Calu3 (cell line): ENCODE measurements around the gene UNC5C. TPM values are rescaled to one million over a fixed set of nuclear protein-coding genes. Genes with fewer than 3 reads are reported as not detected.

ENCODE experiments used
- BruUV-seq: library from RNA; stranded (reverse); fragments of 400-500 nt; replicated peaks from 2 replicates; lab custom pipeline; 2021; lab: Mats Ljungman, UMichigan
- CTCF ChIA-PET: fragments of 300-600 bp; sonication (Branson Sonifier 250); formaldehyde crosslinking; loops from one replicate; lab custom pipeline; 2022; ENCODE audit warnings: antibody characterized with exemption; lab: Charles Lee
- DNase-seq: peaks from one replicate; pipeline ENCODE4 v3.0.0; 2022
- H3K27ac Mint-ChIP-seq: one replicate; pipeline ENCODE4 v1.8.0; 2022; ENCODE audit warnings: mixed read lengths; ENCODE audit not compliant: unreplicated experiment
- H3K27me3 Mint-ChIP-seq: one replicate; pipeline ENCODE4 v1.8.0; 2022; ENCODE audit warnings: mixed read lengths; ENCODE audit not compliant: unreplicated experiment
- H3K36me3 Mint-ChIP-seq: one replicate; pipeline ENCODE4 v1.8.0; 2022; ENCODE audit warnings: mild to moderate bottlenecking, moderate library complexity, mixed read lengths; ENCODE audit not compliant: insufficient read depth, unreplicated experiment
- H3K4me1 Mint-ChIP-seq: one replicate; pipeline ENCODE4 v1.8.0; 2022; ENCODE audit warnings: mild to moderate bottlenecking, low read depth, mixed read lengths; ENCODE audit not compliant: unreplicated experiment
- H3K4me3 Mint-ChIP-seq: one replicate; pipeline ENCODE4 v1.8.0; 2022; ENCODE audit warnings: mild to moderate bottlenecking, low read depth, moderate library complexity, mixed read lengths; ENCODE audit not compliant: unreplicated experiment
- H3K9me3 Mint-ChIP-seq: one replicate; pipeline ENCODE4 v1.8.0; 2022; ENCODE audit warnings: low read depth, mixed read lengths; ENCODE audit not compliant: unreplicated experiment
- intact Hi-C: fragments of 100-400 bp; cut with micrococcal nuclease; formaldehyde crosslinking; loops from one replicate; pipeline ENCODE4 v1.10.0; 2022; ENCODE audit not compliant: unreplicated experiment
- total RNA-seq: library from RNA; stranded (reverse); gene quantifications from 2 replicates; pipeline ENCODE4 v1.2.3, GENCODE V29; 2022
- TF ChIP-seq, protein P1 (sequence below): fragments of 200-600 bp; IDR thresholded peaks from one replicate; pipeline ENCODE4 v1.8.0; 2022; ENCODE audit warnings: antibody characterized with exemption; ENCODE audit not compliant: unreplicated experiment

The UNC5C gene
- total RNA-seq, 1 experiment from 2014 or later = not detected

DNA sequence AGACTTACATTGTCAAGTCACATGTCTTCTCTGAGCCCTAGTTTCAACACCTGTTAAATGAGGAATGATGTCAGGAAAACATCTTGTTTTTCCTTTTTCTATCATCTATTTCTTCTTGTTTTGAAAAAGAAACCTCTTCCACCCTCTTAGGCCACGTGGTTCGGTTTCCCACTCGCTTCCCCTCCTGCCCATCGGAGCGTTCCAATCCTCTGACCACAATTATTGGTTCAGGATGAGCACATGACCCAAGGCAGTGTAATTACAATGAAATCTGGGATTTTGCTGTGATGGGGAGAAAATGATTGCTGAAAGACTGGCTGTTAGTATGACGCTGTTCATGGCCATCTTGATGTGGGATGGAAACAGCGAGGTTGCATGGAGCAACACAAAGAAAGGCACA lies 186.7 kb downstream of the UNC5C start:
- Mint-ChIP-seq H3K36me3 (no peaks in the 10 kb centered on the region), H3K4me1 (peaks cover 11% of the 10 kb centered on the region), H3K27ac (no peak overlapping the region), H3K27me3 (no peaks in the 10 kb centered on the region), H3K4me3 (no peak overlapping the region), H3K9me3 (no peaks in the 10 kb centered on the region)
- intact Hi-C loops = no loop called here
- DNase-seq = no peak
- BruUV-seq = no TSS peak
- TF ChIP-seq, protein P1, sequence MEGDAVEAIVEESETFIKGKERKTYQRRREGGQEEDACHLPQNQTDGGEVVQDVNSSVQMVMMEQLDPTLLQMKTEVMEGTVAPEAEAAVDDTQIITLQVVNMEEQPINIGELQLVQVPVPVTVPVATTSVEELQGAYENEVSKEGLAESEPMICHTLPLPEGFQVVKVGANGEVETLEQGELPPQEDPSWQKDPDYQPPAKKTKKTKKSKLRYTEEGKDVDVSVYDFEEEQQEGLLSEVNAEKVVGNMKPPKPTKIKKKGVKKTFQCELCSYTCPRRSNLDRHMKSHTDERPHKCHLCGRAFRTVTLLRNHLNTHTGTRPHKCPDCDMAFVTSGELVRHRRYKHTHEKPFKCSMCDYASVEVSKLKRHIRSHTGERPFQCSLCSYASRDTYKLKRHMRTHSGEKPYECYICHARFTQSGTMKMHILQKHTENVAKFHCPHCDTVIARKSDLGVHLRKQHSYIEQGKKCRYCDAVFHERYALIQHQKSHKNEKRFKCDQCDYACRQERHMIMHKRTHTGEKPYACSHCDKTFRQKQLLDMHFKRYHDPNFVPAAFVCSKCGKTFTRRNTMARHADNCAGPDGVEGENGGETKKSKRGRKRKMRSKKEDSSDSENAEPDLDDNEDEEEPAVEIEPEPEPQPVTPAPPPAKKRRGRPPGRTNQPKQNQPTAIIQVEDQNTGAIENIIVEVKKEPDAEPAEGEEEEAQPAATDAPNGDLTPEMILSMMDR = no peak
- CTCF ChIA-PET = interaction anchor here (1.3 kb wide), 1 partner anchor 15 kb away, joined by 3 read pairs; no protein-coding TSS in a partner anchor

DNA sequence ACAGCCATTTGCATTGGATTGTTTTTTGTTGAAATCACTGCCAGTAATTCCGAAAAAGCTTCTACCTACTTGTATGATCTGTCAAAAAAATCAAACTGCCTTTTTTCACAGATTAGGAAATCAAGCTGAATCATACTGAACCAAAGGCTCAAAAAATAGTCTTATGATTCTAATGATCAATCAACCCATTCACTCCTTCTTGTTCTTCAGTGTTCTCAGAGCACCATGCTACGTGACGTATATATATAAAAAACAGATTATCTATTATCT lies 187.1 kb downstream of the UNC5C start:
- H3K36me3 Mint-ChIP-seq = no peaks in the 10 kb centered on the region
- H3K9me3 Mint-ChIP-seq = no peaks in the 10 kb centered on the region
- BruUV-seq = no TSS peak
- TF ChIP-seq, protein P1 = no peak
- CTCF ChIA-PET = interaction anchor here (1.3 kb wide), 1 partner anchor 15 kb away, joined by 3 read pairs; no protein-coding TSS in a partner anchor
- H3K27me3 Mint-ChIP-seq = no peaks in the 10 kb centered on the region
- no peak overlapping the region for H3K4me3 Mint-ChIP-seq
- no peak for DNase-seq
- intact Hi-C loops = no loop called here
- H3K4me1 Mint-ChIP-seq = peaks cover 11% of the 10 kb centered on the region
- no peak overlapping the region for H3K27ac Mint-ChIP-seq

DNA sequence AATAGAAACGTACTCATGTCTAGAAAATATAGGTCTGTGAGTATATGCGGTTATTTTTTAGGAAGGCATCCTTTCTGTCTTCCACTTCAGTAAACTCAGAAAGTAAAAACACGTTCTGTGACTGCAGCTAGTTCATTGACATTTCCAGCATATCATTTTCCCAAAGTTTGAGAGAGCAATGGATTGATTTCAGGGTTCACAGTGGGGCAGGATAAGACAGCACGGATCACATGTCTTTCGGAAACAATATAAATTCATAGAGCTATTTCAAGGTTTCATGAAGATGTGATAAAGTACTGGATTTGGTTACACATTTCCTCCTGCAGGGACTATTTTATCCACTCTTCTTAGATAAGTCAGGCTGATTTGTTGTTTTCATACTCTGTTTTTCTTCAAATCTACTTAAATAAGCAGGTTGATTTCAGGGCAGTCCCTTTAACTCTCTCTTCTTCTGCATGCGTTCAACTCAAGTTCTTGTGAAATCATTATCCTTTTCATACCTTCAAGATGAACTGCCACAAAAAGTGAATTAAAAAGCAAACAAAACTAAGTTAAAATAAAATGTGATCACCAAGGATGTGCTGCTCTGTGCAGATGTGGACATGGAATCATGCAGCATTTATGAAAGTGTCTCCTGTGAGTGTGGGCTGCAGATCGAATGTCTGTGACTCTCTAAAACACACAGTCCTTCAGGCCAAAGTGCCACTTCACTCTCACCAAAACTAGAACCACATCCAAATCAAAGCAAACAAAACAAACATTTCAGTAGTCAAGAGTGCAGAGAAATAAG lies 187.7 kb downstream of the UNC5C start:
- H3K27me3 Mint-ChIP-seq = no peaks in the 10 kb centered on the region
- no peak for DNase-seq
- no TSS peak for BruUV-seq
- intact Hi-C loops = no loop called here
- no peaks in the 10 kb centered on the region for H3K9me3 Mint-ChIP-seq
- TF ChIP-seq, protein P1 = no peak
- H3K4me3 Mint-ChIP-seq = no peak overlapping the region
- peaks cover 11% of the 10 kb centered on the region for H3K4me1 Mint-ChIP-seq
- no peaks in the 10 kb centered on the region for H3K36me3 Mint-ChIP-seq
- CTCF ChIA-PET = no interaction called here
- no peak overlapping the region for H3K27ac Mint-ChIP-seq

DNA sequence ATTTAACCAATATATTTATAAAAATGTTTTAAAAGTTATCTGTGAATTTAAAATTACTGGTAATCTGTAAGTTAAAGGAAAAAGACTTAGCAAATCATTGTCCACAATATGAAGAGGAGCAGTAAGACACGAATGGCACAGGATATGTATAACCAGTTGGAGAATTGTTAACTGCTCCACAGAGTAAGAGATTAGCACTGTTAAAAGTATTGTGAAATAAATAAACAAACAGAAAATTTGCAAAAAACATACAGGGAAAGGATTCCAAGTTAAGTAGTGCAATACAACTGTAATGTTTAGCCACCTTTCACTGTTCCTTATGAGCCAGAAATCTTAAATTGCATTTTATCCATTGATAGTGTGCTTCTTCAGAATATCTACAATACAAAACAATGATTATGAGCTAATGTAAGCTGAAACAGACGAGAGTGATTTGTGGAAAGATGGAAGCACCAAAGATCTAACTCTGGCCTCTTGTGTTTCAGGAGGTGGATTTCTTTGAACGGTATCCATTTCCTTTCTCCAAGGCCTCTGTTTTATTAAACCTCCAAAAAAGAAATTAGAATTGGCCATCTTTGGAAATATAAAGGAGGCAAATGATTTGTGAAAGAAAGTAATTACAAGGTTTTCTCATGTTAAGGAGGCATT lies 188.4 kb downstream of the UNC5C start:
- Mint-ChIP-seq H3K4me1 (peaks cover 11% of the 10 kb centered on the region), H3K4me3 (no peak overlapping the region), H3K9me3 (no peaks in the 10 kb centered on the region), H3K36me3 (no peaks in the 10 kb centered on the region), H3K27me3 (no peaks in the 10 kb centered on the region), H3K27ac (no peak overlapping the region)
- no peak for DNase-seq
- no TSS peak for BruUV-seq
- CTCF ChIA-PET = no interaction called here
- intact Hi-C loops = no loop called here
- TF ChIP-seq, protein P1 = no peak
